H1 (cell line): ENCODE results near the gene NR1I3. TPM values are rescaled to one million over a fixed set of nuclear protein-coding genes. Genes with fewer than 3 reads are reported as not detected.

Experiments
- EGR1 ChIP-seq: IDR thresholded peaks from 2 replicates; pipeline ENCODE4 v1.6.1; 2011; ENCODE audit warnings: low read depth, low read length, borderline replicate concordance
- ZNF274 ChIP-seq: IDR thresholded peaks from 2 replicates; pipeline ENCODE4 v1.7.0; 2012; ENCODE audit warnings: low read length, borderline replicate concordance; ENCODE audit errors: extremely low read depth
- polyA plus RNA-seq, 7 experiments: library from polyadenylated mRNA; depleted of rRNA in 3 of 7; stranded (reverse) in 5 of 7; unstranded in 2 of 7; fragments of >200 nt in 5 of 7; fragments of 200-250 nt in 2 of 7; gene quantifications; 1 replicate in 5 of 7; 2 replicates in 1 of 7; 4 replicates in 1 of 7; pipeline versions ENCODE4 v1.2.1 to v1.2.3, GENCODE V29; 2011 to 2013; ENCODE audit warnings: missing spikeins in 2 of 7, mixed read lengths in 2 of 7
- total RNA-seq: library from RNA; stranded (reverse); fragmentation: NEBNext Ultra II Directional; extraction: Animal tissue kit (Norgen Biotek cat#: 25700); gene quantifications from 2 replicates; pipeline ENCODE4 v1.2.1, GENCODE V29; 2021
- TF ChIP-seq, protein P1 (sequence below): fragments of 300-600 bp; sonication (generic); IDR thresholded peaks from 2 replicates; pipeline ENCODE4 v1.7.1; 2012; ENCODE audit warnings: low read length, moderate library complexity, mild to moderate bottlenecking, inconsistent platforms; ENCODE audit not compliant: insufficient replicate concordance
- TF ChIP-seq, protein P2 (sequence below): IDR thresholded peaks from 2 replicates; pipeline ENCODE4 v1.6.1; 2011; ENCODE audit warnings: low read depth, mild to moderate bottlenecking, low read length; ENCODE audit not compliant: insufficient read depth

NR1I3 gene
- total and polyA plus RNA-seq, 2 of the 8 experiments (the other 6 are each of a cell fraction or from before 2014, with no cell fraction given): not detected

DNA sequence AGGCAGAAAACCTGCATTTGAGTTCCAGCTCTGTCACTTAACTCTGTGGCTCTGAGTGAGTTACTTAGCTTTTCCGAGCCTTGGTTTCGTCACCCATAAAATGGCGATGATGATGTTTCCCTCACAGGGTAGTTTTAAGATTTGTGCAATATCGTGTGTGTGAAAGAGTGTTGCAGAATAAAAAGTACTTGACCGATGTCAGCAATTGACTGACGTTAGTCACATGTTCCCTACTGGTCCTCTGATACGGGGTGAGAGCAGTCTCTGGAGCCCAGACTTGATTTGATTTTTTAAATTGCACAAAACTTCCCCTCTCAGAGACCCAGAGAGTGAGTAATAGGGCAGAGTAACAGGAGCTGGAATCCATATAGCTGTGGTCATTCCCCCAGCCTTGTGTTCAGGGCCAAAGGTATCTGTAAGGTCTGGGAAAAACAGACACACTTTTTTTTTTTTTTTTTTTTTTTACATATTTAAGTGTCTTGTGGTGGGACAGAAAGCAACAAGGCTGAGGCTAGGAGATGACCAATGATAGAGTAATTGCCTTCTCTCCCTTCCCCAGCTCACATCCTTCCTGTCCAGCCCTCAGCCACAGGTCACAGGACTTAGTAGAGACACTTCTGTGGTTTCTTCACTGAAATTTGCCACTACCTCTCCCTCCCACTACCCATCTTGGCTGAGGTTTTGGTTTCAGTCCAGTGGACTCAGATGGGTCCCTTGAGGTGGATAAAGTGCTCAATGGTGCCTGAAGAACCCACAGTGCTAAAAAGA, 20.9 kb downstream of the NR1I3 start (continued):
- TF ChIP-seq, protein P1, sequence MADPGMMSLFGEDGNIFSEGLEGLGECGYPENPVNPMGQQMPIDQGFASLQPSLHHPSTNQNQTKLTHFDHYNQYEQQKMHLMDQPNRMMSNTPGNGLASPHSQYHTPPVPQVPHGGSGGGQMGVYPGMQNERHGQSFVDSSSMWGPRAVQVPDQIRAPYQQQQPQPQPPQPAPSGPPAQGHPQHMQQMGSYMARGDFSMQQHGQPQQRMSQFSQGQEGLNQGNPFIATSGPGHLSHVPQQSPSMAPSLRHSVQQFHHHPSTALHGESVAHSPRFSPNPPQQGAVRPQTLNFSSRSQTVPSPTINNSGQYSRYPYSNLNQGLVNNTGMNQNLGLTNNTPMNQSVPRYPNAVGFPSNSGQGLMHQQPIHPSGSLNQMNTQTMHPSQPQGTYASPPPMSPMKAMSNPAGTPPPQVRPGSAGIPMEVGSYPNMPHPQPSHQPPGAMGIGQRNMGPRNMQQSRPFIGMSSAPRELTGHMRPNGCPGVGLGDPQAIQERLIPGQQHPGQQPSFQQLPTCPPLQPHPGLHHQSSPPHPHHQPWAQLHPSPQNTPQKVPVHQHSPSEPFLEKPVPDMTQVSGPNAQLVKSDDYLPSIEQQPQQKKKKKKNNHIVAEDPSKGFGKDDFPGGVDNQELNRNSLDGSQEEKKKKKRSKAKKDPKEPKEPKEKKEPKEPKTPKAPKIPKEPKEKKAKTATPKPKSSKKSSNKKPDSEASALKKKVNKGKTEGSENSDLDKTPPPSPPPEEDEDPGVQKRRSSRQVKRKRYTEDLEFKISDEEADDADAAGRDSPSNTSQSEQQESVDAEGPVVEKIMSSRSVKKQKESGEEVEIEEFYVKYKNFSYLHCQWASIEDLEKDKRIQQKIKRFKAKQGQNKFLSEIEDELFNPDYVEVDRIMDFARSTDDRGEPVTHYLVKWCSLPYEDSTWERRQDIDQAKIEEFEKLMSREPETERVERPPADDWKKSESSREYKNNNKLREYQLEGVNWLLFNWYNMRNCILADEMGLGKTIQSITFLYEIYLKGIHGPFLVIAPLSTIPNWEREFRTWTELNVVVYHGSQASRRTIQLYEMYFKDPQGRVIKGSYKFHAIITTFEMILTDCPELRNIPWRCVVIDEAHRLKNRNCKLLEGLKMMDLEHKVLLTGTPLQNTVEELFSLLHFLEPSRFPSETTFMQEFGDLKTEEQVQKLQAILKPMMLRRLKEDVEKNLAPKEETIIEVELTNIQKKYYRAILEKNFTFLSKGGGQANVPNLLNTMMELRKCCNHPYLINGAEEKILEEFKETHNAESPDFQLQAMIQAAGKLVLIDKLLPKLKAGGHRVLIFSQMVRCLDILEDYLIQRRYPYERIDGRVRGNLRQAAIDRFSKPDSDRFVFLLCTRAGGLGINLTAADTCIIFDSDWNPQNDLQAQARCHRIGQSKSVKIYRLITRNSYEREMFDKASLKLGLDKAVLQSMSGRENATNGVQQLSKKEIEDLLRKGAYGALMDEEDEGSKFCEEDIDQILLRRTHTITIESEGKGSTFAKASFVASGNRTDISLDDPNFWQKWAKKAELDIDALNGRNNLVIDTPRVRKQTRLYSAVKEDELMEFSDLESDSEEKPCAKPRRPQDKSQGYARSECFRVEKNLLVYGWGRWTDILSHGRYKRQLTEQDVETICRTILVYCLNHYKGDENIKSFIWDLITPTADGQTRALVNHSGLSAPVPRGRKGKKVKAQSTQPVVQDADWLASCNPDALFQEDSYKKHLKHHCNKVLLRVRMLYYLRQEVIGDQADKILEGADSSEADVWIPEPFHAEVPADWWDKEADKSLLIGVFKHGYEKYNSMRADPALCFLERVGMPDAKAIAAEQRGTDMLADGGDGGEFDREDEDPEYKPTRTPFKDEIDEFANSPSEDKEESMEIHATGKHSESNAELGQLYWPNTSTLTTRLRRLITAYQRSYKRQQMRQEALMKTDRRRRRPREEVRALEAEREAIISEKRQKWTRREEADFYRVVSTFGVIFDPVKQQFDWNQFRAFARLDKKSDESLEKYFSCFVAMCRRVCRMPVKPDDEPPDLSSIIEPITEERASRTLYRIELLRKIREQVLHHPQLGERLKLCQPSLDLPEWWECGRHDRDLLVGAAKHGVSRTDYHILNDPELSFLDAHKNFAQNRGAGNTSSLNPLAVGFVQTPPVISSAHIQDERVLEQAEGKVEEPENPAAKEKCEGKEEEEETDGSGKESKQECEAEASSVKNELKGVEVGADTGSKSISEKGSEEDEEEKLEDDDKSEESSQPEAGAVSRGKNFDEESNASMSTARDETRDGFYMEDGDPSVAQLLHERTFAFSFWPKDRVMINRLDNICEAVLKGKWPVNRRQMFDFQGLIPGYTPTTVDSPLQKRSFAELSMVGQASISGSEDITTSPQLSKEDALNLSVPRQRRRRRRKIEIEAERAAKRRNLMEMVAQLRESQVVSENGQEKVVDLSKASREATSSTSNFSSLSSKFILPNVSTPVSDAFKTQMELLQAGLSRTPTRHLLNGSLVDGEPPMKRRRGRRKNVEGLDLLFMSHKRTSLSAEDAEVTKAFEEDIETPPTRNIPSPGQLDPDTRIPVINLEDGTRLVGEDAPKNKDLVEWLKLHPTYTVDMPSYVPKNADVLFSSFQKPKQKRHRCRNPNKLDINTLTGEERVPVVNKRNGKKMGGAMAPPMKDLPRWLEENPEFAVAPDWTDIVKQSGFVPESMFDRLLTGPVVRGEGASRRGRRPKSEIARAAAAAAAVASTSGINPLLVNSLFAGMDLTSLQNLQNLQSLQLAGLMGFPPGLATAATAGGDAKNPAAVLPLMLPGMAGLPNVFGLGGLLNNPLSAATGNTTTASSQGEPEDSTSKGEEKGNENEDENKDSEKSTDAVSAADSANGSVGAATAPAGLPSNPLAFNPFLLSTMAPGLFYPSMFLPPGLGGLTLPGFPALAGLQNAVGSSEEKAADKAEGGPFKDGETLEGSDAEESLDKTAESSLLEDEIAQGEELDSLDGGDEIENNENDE: no peak
- TF ChIP-seq ZNF274 (no peak), EGR1 (no peak)
- TF ChIP-seq, protein P2, sequence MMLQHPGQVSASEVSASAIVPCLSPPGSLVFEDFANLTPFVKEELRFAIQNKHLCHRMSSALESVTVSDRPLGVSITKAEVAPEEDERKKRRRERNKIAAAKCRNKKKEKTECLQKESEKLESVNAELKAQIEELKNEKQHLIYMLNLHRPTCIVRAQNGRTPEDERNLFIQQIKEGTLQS: no peak
